IPS DF 4.7 (cell line): ENCODE data around the gene RCC1.
"Not testable (repeated sequence)": the region's sequence is repeated elsewhere in the genome, so short reads cannot be mapped to it uniquely, and the experiment has no call there.

ENCODE experiments used
- DNase-seq: peaks from one replicate; pipeline ENCODE4 v3.0.0-alpha.2; 2013; ENCODE audit warnings: low spot score; ENCODE audit errors: extremely low read depth

Gene RCC1

DNA sequence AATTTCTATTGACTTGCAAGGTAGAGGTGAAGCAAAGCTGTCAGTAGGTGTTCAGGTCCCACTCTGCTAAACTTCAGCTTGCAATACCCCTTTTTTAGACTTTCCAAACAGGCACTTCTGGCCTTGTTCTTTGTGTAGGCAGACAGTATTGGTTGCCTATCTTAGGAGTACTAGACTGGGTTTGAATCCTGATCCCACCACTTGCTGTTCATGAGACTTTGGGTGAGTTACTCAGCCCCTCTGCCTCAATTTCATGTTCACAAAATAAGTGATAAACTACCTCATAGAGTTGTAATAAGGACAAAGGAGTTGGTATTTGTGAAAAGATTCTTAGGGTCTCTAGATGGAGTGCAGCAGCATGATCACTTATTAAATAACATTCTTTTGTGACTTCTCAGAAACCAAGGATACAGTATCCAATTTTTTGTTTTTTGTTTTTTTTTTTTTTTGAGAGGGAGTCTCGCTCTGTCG, 5.2 kb downstream of the RCC1 start:
- no peak for DNase-seq

DNA sequence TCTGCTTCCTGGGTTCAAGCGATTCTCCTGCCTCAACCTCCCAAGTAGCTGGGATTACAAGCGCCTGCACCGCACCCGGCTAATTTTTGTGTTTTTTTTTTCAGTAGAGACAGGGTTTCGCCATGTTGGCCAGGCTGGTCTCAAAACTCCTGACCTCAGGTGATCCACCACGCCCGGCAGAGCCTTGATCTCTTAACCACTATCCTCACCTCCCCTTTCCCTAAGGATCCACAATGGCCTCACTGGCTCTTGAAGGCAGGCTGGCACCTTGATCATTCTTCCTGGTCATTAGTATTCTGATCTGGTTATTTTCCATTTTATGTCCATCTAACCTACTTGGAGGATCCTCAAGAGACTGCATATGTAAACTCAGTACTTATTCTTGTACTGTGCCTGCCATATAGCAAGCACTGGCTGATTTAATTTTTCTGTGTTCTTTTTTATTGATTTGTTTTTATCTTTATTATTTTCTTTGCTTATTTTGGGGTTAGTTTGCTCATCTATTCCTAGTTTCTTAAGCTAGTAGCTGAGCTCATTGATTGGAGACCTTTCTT, 6.3 kb downstream of the RCC1 start:
- DNase-seq: no peak

DNA sequence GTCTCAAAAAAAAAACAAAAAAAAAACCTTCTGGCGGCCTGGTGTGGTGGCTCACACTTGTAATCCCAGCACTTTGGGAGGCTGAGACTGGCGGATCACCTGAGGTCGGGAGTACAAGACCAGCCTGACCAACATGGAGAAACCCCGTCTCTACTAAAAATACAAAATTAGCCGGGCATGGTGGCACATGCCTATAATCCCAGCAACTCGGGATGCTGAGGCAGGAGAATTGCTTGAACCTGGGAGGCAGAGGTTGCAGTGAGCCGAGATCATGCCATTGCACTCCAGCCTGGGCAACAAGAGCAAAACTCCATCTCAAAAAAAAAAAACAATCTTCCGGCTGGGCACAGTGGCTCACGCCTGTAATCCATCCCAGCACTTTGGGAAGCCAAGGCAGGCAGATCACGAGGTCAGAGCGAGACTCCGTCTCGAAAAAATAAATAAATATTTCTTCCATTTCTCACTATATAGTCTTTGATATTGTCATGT, 8.6 kb downstream of the RCC1 start:
- not testable (repeated sequence) for DNase-seq

DNA sequence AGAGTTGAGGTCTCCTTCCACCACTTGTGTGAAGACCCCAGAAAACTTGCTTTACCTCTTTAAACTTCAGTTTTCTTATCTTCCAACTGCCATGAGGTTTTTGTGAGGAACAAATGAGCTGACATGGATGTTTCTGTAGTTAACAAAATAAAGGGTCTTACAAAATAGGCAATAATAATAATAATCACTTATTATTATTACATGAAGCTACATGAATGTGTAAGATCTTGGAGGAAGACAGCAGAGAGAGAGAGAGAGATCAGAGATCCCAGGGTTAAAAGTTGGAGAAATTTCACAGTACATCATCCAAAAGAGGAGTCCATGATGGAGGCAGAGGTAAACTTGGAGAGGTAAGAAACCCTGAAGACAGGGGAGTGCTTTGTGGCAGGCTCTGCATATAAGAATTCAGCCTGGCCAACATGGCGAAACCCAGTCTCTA, 10.7 kb downstream of the RCC1 start:
- DNase-seq: no peak

DNA sequence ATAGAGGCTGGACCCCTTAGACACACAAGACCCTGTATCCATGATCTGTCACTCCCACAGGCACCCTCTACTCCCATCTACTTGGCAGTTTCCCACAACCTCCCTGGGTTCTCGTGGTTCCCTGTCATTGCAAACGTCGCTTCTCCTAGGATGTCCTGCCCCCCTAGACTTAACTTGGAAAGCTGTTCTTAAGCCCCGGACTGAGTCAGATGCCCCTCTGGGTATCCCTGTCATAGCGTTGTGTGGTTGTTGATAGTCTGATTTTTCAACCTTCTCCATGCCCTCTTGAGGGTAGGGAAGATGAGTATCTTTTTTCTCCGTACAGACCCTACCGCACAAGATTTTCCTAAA, 11.8 kb downstream of the RCC1 start:
- DNase-seq: no peak

DNA sequence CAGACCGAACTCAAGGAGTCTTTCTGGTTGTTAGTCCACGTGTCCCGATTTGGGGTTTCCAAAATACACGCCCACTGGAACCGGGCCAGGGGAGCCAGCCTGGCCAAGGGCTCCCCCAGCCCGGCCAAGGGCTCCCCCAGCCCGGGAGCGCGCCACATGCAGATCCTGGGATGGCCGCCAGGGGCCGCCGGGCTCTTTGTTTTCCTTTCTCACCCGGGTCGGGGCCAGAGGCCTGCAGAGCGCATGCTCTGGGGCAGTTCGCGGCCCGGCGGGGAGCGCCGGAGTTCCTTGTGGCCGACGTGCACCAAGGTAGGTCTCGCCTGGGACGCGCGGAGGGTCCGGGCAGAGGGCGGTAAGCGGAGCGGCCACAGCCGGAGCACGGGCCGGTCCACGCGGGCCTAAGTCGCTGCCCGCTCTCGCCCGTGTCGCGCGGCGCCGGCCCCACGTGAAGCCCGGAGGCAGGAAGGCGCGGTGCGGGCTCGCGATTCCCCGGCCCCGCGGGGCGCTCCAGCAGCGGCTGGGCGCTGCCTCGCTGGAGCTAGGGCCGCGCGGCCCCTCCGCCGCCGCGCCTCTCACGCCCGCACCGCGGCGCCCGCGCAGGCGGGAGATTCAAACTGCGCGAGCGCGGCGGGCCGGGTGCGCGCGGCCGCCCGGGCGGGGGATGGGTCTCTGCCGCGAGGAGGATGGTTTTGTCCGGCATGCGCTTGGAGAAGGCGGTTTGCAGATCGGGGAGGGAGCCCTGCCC, 12.3 kb downstream of the RCC1 start:
- no peak for DNase-seq

DNA sequence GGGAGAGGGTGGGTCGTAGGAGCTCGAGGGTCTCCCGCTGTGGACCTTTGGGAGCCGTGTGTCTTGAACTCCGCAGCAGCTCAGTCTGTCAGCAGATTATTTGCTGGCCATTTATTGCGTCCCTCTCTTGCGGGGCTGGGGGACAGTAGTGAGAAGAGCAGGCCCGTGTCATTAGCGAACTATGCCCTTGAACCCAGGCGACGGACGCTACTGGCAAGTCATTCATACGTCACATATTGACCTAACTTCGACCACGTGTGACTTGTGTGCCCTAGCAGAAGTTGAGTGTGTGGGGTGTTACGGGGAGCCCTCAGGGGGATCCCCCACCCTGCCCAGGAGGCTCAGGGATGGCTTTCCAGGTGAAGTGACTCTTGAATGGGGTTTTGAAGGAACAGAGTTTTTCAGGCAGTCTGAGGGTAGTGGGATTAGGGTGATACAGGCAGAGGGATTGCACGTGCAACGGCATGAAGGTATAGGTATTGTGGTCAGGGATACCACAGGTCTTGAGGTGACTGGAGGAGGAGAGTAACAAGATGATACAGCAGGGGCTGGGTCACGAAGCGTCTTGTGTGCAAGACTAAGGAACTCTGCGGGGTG, 13.0 kb downstream of the RCC1 start:
- DNase-seq: no peak

DNA sequence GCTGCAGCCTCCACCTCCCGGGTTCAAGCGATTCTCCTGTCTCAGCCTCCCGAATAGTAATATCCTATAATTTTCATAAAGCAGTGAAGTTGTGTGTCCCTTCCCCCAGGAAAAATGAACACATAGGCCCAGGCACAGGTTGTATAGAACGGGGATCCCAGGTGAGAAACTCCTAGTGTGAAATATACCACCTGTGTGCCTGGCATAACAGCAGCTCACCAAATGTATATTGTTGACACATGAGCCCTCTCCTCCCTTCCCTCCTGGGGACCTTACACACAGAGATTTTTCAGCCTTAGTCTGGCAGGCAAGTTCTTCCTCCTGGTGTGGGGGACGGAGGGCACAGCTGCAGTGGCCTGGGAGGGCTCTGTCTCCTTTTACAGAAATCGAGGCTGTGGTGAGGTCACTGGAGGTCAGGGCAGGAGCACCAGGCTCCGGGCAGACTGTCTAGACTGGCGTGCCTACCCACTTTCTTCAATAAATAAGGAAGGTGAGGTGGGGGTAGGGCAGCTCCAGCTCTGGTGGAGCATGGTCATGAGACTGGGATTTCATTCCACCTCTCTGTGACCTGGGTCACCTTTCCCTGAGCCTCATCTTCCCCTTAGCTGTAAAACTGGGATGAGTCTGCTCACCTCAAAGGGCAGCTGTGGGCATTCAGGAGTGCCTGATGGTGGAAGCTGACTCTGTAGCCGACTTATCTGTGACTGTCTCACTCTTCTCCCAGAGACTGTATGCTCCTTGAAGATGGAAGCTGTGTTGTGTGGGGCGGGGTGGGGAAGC, 14.3 kb downstream of the RCC1 start:
- no peak for DNase-seq

DNA sequence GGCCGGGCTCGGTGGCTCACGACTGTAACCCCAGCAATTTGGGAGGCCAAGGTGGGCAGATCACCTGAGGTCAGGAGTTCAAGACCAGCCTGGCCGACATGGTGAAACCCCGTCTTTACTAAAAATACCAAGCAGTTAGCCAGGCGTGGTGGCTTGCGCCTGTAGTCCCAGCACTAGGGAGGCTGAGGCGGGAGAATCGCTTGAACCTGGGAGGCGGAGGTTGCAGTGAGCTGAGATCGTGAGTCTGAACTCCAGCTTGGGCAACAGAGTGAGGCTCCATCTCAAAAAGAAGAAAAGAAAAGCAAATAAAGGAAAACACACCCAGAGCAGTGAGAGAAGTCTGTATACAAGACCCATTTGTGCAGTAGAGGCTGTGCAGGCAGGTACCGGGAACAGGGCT, 15.0 kb downstream of the RCC1 start:
- DNase-seq: not testable (repeated sequence)

DNA sequence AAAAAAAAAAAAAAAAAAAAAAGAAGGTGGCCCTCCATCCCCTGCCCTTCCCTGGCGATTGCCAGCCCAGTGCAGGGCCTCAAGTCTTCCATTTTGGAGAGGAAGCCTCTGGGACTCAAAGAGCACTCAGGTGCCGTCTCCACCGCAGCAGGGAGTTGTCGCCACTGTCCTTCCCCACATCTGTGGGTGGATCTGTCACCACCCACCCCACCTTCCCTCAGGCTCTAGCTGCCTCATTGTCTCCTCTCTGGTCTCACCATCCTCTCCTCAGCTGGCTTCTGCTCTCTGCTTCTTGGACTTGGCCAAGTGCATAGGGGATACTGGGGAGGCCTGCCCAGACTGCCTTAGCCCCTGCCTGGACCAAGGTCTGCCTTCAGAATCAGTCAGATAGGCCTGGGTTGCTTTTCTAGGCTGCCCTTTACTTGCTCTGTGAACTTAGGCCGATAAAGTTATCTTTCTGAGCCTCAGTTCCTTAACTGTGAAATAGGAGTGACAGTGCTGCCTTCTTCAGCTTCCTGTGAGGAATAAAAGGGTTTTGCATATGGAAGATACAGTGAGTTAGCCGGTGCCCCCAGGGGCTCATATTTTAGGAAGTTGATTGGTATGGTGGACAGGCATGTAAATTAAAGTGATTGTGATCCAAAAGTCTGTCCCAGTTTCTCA, 15.8 kb downstream of the RCC1 start:
- no peak for DNase-seq

DNA sequence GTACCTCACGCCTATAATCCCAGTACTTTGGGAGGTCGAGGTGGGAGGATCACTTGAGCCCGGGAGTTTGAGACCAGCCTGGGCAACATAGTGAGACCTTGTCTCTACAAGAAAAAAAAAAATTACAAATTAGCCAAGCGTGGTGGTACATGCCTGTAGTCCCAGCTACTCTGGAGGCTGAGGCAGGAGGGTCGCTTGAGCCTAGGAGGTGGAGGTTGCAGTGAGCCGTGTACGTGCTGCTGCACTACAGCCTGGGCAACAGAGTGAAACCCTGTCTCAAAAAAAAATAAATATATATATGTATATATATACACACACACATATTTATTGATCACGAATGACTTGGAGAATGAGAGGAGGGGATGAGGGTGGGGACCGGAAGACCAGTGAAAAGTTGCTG, 16.7 kb downstream of the RCC1 start:
- not testable (repeated sequence) for DNase-seq

DNA sequence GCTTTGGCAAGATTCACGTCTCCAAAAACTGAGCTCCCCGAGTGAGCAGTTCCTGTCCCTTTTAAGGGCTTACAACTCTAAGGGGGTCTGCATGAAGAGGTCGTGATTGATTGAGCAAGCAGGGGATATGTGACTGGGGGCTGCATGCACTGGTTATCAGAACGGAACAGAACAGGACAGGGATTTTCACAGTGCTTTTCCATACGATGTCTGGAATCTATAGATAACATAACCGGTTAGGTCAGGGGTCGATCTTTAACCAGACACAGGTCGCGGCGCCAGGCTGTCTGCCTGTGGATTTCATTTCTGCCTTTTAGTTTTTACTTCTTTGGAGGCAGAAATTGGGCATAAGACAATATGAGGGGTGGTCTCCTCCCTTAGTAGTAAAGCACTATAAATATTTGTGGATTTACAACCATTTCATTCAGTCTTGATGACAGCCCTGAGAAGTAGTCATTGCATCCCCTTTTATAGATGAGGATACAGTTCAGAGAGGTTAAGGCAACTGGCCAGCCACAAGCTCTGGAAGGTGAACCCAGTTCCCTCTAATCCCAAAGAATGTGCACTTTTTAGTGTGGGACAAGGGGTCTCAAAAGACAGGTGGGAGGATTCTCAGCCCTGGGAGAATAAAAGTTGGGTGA, 19.3 kb downstream of the RCC1 start:
- DNase-seq: not testable (repeated sequence)

DNA sequence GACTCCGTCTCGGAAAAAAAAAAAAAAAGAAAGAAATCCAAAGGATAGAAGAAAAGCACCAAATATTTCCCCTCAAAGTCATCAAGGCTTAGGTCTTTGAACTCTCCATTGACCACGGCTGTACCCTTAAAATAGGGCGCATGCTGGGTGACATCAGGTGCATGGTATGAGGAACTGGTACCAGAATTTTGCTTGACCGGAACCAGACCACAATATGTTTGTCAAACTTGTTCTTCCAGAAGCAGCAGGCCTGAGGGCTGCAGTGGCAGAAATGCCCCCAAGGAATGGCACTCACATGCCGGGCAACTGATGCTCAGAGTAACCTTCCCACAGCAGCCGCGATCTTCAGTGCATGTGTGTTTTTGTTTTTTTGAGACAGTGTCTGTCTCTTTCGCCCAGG, 21.0 kb downstream of the RCC1 start:
- no peak for DNase-seq

DNA sequence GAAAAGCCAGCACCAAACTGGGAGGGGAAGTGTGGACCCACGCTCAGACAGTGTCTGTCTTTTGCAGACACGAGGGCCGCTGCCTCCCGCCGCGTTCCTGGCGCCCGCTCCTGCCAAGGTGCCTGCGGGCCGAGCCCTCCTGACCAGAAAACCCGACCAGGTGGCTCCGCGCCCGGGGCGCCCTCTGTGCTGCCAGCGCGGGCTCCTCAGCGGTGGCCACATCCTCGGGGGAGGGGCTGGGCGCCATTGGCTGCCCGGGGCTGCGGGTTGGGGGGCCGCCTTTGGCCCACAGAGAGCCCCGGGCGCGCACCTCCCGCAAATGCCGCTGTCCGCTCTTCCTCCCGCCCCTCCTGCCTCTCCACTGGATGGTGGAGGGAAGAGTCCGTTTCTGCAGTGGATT, 24.6 kb downstream of the RCC1 start:
- no peak for DNase-seq

DNA sequence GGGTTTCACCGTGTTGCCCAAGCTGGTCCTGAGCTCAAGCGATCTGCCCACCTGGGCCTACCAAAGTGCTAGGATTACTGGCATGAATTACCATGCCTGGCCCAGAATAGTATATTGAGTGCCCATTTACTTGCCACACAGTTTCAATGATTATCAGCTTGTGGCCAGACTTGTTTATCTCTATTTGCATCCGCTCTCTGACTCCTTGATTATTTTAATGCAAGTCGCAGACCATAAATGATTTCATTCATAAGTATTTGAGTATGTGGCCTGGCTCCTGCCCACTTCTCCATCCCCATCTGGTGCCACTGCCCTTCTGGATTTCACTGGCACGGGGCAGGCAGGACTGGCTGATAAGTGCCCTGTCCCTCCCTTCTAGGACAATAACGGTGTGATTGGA, 28.8 kb downstream of the RCC1 start:
- no peak for DNase-seq

DNA sequence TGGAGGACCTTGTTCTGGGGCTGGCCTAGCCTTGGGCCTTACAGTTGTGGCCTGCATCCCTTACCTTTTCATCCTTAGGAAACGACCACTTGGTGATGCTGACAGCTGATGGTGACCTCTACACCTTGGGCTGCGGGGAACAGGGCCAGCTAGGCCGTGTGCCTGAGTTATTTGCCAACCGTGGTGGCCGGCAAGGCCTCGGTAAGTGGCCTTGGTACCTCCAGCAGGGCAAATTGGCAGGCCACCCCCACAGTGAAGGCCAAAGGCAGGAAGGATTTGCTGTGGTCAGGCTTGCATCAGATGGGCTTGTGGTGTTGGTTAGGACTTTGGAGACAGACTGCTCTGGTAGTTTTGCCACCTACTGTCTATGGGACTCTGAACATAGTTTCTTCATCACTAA, 29.3 kb downstream of the RCC1 start:
- DNase-seq: no peak

DNA sequence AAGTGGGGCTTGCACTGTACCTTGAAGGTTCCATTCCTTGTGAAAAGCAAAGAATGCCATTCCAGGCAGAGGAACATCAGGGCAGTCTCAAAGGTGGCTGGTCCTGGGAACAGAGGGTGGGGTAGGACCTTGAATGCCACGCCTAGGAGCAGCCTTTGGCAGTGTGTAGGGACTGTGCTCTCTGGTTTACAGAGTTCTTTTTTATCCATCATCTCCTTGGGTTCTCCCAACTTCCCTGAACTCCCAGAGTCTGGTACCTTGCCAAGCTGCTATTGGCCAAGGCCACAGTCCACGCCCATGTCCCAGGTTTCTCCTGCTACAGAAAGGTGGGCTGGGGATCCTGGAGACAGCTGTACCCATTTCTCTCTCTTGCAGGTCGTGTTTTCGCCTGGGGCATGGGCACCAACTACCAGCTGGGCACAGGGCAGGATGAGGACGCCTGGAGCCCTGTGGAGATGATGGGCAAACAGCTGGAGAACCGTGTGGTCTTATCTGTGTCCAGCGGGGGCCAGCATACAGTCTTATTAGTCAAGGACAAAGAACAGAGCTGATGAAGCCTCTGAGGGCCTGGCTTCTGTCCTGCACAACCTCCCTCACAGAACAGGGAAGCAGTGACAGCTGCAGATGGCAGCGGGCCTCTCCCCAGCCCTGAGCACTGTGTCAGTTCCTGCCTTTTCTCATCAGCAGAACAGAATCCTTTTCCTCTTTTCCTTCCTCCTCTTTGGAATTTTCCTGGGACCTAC, 31.8 kb downstream of the RCC1 start:
- DNase-seq: no peak

DNA sequence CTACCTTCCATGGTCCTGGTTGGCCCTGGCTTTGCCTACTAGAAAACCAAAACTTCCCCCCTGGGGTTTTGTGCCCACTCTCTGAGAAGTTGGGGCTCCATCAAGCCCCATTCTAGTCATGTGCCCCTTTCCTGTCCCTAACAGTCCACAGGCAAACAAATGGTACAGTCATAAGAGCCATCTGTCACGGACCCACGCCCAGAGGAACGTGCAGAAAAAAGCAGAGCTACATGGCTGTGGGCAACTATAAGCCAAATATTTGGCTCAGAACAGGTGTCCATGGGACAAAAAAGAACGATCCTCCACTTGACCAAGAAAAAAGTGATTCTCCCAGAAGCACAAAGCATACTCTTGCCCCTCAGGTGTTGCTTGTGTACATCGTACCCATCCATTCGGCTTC, 32.4 kb downstream of the RCC1 start:
- no peak for DNase-seq

DNA sequence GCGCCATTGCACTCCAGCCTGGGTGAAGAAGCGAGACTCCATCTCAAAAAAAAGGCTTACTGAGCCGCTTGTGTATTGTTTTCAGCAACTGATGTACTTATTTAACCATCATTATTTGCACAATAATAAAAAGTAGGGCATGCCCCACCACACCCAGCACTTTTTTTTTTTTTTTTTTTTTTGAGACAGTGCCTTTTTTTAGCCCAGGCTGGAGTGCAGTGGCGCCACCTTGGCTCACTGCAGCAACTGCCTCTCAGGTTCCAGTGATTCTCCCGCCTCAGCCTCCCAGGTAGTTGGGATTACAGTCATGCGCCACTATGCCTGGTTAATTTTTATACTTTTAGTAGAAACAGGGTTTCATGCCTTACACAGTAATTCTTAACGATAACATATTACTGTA, 34.8 kb downstream of the RCC1 start:
- no peak for DNase-seq

DNA sequence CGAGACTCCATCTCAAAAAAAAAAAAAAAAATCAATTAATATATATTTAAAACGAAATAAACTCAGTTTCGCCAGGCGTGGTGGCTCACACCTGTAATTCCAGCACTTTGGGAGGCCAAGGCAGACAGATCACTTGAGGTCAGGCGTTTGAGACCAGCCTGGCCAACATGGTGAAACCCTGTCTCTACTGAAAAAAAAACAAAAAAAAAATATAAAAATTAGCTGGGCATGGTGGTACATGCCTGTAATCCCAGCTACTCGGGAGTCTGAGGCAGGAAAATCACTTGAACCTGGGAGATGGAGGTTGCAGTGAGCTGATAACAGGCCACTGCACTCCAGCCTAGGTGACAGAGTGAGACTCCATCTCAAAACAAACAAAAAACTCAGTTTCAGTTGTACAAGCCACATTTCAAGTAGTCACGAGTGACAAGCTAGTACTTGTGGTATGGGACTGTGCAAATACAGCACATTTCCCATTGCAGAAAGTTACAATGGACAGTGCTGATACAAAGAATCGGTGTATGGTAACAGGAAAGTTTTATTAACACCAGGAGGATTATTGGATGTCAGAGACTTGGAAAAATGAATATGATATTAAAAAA, 35.7 kb downstream of the RCC1 start:
- DNase-seq: not testable (repeated sequence)
